Measurements from ENCODE around the gene ATP5F1D. TPM values are rescaled to one million over a fixed set of nuclear protein-coding genes. Genes with fewer than 3 reads are reported as not detected.

Gene ATP5F1D
- total and polyA plus RNA-seq, 2 of the 13 experiments (the other 11 are each of a cell fraction or from before 2014, with no cell fraction given): 39.4 to 78.7 TPM

DNA sequence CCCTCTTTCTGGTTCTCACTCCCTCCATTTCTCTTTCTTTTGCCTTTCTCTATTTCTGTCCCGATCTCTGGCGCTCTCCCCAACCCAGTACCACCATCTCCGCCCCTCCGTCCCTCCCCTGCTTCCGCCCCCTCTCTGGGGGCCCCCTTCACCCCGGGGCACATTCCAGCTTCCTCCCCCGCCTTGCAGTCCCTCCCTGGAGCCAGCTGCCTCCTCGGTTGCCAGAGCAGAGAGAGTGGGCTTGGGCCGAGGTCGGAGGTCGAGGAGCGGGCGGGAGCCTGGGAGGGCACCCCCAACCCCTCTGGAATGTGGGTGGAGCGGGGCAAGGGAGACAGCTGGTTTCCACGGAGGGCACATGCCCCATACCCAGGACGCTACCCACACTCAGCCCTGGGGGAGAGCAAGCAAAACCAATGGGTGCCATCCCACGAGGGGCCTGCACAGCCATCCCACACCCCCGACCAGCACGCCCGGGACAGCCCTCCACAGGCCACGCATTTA, 21.1 kb downstream of the ATP5F1D start:
- FAIRE-seq: no peak
- DNase-seq (ENCODE audit: low spot score): no peak
- Histone ChIP-seq H4K20me1 (ENCODE audit: insufficient read depth, low read length) (peaks cover 16% of the 10 kb centered on the region; the same call in 1 of the 2 replicates), H3K36me3 (replicated peaks in 1 of 2; ENCODE audit: control insufficient read depth in 1 of 2, insufficient read depth in 2 of 2, low read length in 2 of 2) (0 out of 5 replicates have a peak, but pooled peaks cover 0 to 5% of the 10 kb centered on the region in 2 experiments), H3K4me3 (replicated peaks in 1 of 3; ENCODE audit: insufficient read depth in 1 of 3, low read depth in 2 of 3, low read length in 3 of 3) (peak overlapping the region; percentile 71 to 81 (median 80); a peak in 5 of 6 replicates), H2AFZ (ENCODE audit: low read length) (no peak overlapping the region), H3K4me1 (ENCODE audit: insufficient read depth, low read length) (peaks cover 73% of the 10 kb centered on the region), H3K9me3 (ENCODE audit: low read length) (no peaks in the 10 kb centered on the region), H3K27me3 (ENCODE audit: control insufficient read depth in 1 of 2, insufficient read depth in 2 of 2, low read length in 2 of 2) (no peaks in the 10 kb centered on the region), H3K27ac (ENCODE audit: extremely low read length, insufficient read depth, low read length) (peak overlapping the region; percentile 81), H3K9ac (ENCODE audit: insufficient read depth, low read depth, low read length) (peak overlapping the region; percentile 78), H3K79me2 (ENCODE audit: insufficient read depth, low read length) (peaks cover 3% of the 10 kb centered on the region), H3K4me2 (ENCODE audit: low read depth, low read length) (peak overlapping the region; percentile 98)
- in situ Hi-C loops (cut with HindIII; ENCODE audit: extremely low pct_ligation_motif_present, low pct_unique_long_range_greater_than_20kb) (no loop called here), intact Hi-C loops (cut with micrococcal nuclease; ENCODE audit: unreplicated experiment) (no loop called here)
- no TSS peak for BruUV-seq (replicated peaks)
- ChIA-PET POLR2A (interaction anchor here (1.3 to 12.8 kb wide), 5 partner anchors 8 to 24 kb away, joined by 4 to 668 read pairs (median 9); partner anchors contain the start of genes ATP5F1D, FAM174C and MIDN), CTCF (ENCODE audit: low intra/inter-chr PET ratio, low total read pairs) (no interaction called here)
- no peak for ATAC-seq
- WGBS (ENCODE audit: low lambda C conversion rate): 8% methylated on average over 16 of the region's 21 CpGs
- TF ChIP-seq, protein P1, sequence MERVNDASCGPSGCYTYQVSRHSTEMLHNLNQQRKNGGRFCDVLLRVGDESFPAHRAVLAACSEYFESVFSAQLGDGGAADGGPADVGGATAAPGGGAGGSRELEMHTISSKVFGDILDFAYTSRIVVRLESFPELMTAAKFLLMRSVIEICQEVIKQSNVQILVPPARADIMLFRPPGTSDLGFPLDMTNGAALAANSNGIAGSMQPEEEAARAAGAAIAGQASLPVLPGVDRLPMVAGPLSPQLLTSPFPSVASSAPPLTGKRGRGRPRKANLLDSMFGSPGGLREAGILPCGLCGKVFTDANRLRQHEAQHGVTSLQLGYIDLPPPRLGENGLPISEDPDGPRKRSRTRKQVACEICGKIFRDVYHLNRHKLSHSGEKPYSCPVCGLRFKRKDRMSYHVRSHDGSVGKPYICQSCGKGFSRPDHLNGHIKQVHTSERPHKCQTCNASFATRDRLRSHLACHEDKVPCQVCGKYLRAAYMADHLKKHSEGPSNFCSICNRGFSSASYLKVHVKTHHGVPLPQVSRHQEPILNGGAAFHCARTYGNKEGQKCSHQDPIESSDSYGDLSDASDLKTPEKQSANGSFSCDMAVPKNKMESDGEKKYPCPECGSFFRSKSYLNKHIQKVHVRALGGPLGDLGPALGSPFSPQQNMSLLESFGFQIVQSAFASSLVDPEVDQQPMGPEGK (CRISPR knock-in tag; IDR thresholded peaks at IDR 0.05): peak; percentile 93
- no peak for TF ChIP-seq ZSCAN31 (CRISPR knock-in tag; IDR thresholded peaks at IDR 0.05; ENCODE audit: low read depth)
- peak; percentile 72; the same call in 1 of the 2 replicates for TF ChIP-seq SP5 (CRISPR knock-in tag; IDR thresholded peaks at IDR 0.05; ENCODE audit: borderline replicate concordance, low read depth)
- 0 out of 2 replicates have a peak, but pooled peaks have one; percentile 29 for TF ChIP-seq HMG20B (CRISPR knock-in tag; conservative IDR thresholded peaks at IDR 0.05)
- TF ChIP-seq, protein P2, sequence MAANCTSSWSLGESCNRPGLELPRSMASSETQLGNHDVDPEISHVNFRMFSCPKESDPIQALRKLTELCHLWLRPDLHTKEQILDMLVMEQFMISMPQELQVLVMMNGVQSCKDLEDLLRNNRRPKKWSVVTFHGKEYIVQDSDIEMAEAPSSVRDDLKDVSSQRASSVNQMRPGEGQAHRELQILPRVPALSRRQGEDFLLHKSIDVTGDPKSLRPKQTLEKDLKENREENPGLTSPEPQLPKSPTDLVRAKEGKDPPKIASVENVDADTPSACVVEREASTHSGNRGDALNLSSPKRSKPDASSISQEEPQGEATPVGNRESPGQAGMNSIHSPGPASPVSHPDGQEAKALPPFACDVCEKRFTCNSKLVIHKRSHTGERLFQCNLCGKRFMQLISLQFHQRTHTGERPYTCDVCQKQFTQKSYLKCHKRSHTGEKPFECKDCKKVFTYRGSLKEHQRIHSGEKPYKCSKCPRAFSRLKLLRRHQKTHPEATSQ (CRISPR knock-in tag; IDR thresholded peaks at IDR 0.05; ENCODE audit: borderline replicate concordance): no peak
- TF ChIP-seq ELF3 (CRISPR knock-in tag; IDR thresholded peaks at IDR 0.05): peak; percentile 18; the same call in 1 of the 2 replicates
- peak; percentile 74; the same call in 1 of the 2 replicates for TF ChIP-seq HNRNPL (IDR thresholded peaks at IDR 0.05; ENCODE audit: low read depth, low read length)
- TF ChIP-seq, protein P3, sequence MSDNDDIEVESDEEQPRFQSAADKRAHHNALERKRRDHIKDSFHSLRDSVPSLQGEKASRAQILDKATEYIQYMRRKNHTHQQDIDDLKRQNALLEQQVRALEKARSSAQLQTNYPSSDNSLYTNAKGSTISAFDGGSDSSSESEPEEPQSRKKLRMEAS (IDR thresholded peaks at IDR 0.05): peak; percentile 39; the same call in 1 of the 2 replicates
- TF ChIP-seq, protein P4, sequence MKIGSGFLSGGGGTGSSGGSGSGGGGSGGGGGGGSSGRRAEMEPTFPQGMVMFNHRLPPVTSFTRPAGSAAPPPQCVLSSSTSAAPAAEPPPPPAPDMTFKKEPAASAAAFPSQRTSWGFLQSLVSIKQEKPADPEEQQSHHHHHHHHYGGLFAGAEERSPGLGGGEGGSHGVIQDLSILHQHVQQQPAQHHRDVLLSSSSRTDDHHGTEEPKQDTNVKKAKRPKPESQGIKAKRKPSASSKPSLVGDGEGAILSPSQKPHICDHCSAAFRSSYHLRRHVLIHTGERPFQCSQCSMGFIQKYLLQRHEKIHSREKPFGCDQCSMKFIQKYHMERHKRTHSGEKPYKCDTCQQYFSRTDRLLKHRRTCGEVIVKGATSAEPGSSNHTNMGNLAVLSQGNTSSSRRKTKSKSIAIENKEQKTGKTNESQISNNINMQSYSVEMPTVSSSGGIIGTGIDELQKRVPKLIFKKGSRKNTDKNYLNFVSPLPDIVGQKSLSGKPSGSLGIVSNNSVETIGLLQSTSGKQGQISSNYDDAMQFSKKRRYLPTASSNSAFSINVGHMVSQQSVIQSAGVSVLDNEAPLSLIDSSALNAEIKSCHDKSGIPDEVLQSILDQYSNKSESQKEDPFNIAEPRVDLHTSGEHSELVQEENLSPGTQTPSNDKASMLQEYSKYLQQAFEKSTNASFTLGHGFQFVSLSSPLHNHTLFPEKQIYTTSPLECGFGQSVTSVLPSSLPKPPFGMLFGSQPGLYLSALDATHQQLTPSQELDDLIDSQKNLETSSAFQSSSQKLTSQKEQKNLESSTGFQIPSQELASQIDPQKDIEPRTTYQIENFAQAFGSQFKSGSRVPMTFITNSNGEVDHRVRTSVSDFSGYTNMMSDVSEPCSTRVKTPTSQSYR (CRISPR knock-in tag; IDR thresholded peaks at IDR 0.05; ENCODE audit: borderline replicate concordance): 0 out of 2 replicates have a peak, but pooled peaks have one; percentile 4
- TF ChIP-seq ZNF121 (CRISPR knock-in tag; IDR thresholded peaks at IDR 0.05): 0 out of 2 replicates have a peak, but pooled peaks have one; percentile 7
- peak; percentile 84 for TF ChIP-seq TEAD3 (CRISPR knock-in tag; optimal IDR thresholded peaks at IDR 0.05; ENCODE audit: borderline replicate concordance)
- TF ChIP-seq, protein P5, sequence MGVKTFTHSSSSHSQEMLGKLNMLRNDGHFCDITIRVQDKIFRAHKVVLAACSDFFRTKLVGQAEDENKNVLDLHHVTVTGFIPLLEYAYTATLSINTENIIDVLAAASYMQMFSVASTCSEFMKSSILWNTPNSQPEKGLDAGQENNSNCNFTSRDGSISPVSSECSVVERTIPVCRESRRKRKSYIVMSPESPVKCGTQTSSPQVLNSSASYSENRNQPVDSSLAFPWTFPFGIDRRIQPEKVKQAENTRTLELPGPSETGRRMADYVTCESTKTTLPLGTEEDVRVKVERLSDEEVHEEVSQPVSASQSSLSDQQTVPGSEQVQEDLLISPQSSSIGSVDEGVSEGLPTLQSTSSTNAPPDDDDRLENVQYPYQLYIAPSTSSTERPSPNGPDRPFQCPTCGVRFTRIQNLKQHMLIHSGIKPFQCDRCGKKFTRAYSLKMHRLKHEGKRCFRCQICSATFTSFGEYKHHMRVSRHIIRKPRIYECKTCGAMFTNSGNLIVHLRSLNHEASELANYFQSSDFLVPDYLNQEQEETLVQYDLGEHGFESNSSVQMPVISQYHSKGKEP (CRISPR knock-in tag; IDR thresholded peaks at IDR 0.05): no peak
- TF ChIP-seq EP300 (IDR thresholded peaks at IDR 0.05; ENCODE audit: low read depth in 2 of 2, low read length in 2 of 2): peak in 1 of 2 experiments; percentile 31; a peak in 1 of 4 replicates
- no peak; the same call in 1 of the 2 replicates for TF ChIP-seq EP300 (CRISPR knock-in tag; IDR thresholded peaks at IDR 0.05; ENCODE audit: borderline replicate concordance)
- no peak for TF ChIP-seq CENPX (CRISPR knock-in tag; IDR thresholded peaks at IDR 0.05)

Data from HepG2 (cell line).